ENCODE measurements around the gene UTP14C.
"Not testable (repeated sequence)": the region's sequence is repeated elsewhere in the genome, so short reads cannot be mapped to it uniquely, and the experiment has no call there.

Gene UTP14C

GRCh38 chr13:52024481-52024880 lies at the start of gene UTP14C:
Gene UTP14C, plus strand, starts transcription at chr13:52024691. Its CDS starts 4,114 bp downstream, at chr13:52028805.
- no peak for DNase-seq

- no peak for DNase-seq
Observed at GRCh38 chr13:51976423-51976822, 48.1 kb upstream of the UTP14C start.

GRCh38 chr13:51976890-51977289 lies 47.6 kb upstream of the UTP14C start:
- DNase-seq, result no peak

GRCh38 chr13:51977625-51978024 lies 46.9 kb upstream of the UTP14C start:
- DNase-seq, result no peak

- no peak for DNase-seq
Observed at GRCh38 chr13:51978796-51979556, 45.5 kb upstream of the UTP14C start.

GRCh38 chr13:51980908-51981307 lies 43.6 kb upstream of the UTP14C start:
- DNase-seq, result no peak

- no peak for DNase-seq
Observed at GRCh38 chr13:51981355-51981754, 43.1 kb upstream of the UTP14C start.

- DNase-seq, result not testable (repeated sequence)
Observed at GRCh38 chr13:51983292-51983691, 41.2 kb upstream of the UTP14C start.

- not testable (repeated sequence) for DNase-seq
Observed at GRCh38 chr13:51984904-51985303, 39.6 kb upstream of the UTP14C start.

- DNase-seq, result no peak
Observed at GRCh38 chr13:51988988-51989618, 35.4 kb upstream of the UTP14C start.

- DNase-seq, result no peak
Observed at GRCh38 chr13:51993713-51994112, 30.8 kb upstream of the UTP14C start.

GRCh38 chr13:51995677-51996551 lies 28.6 kb upstream of the UTP14C start:
- DNase-seq, result peak; percentile 36

- DNase-seq, result no peak
Observed at GRCh38 chr13:51996641-51997040, 27.9 kb upstream of the UTP14C start.

GRCh38 chr13:51997186-51997585 lies 27.3 kb upstream of the UTP14C start:
- DNase-seq, result no peak

- no peak for DNase-seq
Observed at GRCh38 chr13:51997641-51998330, 26.7 kb upstream of the UTP14C start.

GRCh38 chr13:51998723-51999509 lies 25.6 kb upstream of the UTP14C start:
- no peak for DNase-seq

- DNase-seq, result no peak
Observed at GRCh38 chr13:51999510-51999911, 25.0 kb upstream of the UTP14C start.

GRCh38 chr13:51999921-52000320 lies 24.6 kb upstream of the UTP14C start:
- no peak for DNase-seq

GRCh38 chr13:52001120-52001731 lies 23.3 kb upstream of the UTP14C start:
- peak; percentile 44 for DNase-seq

- DNase-seq, result no peak
Observed at GRCh38 chr13:52002361-52002760, 22.1 kb upstream of the UTP14C start.

- DNase-seq, result no peak
Observed at GRCh38 chr13:52003541-52003940, 20.9 kb upstream of the UTP14C start.

Measured in GDM1 (cell line).